Upper lobe of left lung (tissue), 4 donors: ENCODE measurements around the gene RRP36.

ENCODE experiments used
- POLR2A ChIP-seq, 4 donors: fragments of 450-650 bp; IDR thresholded peaks; one replicate each; pipeline ENCODE4 v1.5.1; 2016 to 2017; ENCODE audit warnings: antibody characterized with exemption in 4 of 4, mild to moderate bottlenecking in 2 of 4
- POLR2AphosphoS5 ChIP-seq, 2 donors: sonication (generic); formaldehyde crosslinking; IDR thresholded peaks; one replicate each; pipeline ENCODE4 v1.5.1; 2017; ENCODE audit warnings: antibody characterized with exemption in 2 of 2

- peak in 3 of 4 donors; percentile 78 to 86 (median 81) for TF ChIP-seq POLR2A (IDR thresholded peaks at IDR 0.05)
- TF ChIP-seq POLR2AphosphoS5 (IDR thresholded peaks at IDR 0.05), result peak; percentile 93 to 95
Measured at GRCh38 chr6:43059168-43060033, 38.0 kb downstream of the RRP36 start, which contains the start of the genes KLC4 and MRPL2.
